Esophagus muscularis mucosa (tissue), 4 donors: Measurements from ENCODE around the gene PRKN.

ENCODE experiments used
- EP300 ChIP-seq: sonication (generic); formaldehyde crosslinking; IDR thresholded peaks from one replicate; pipeline ENCODE4 v1.6.1; 2017; ENCODE audit warnings: antibody characterized with exemption
- POLR2A ChIP-seq: fragments of 450-650 bp; IDR thresholded peaks from one replicate; pipeline ENCODE4 v1.6.1; 2017; ENCODE audit warnings: antibody characterized with exemption, moderate library complexity, mild to moderate bottlenecking, low read depth
- POLR2AphosphoS5 ChIP-seq, 2 donors: sonication (generic); formaldehyde crosslinking; IDR thresholded peaks; one replicate each; pipeline ENCODE4 v1.6.1; 2017; ENCODE audit warnings: antibody characterized with exemption in 2 of 2
- TF ChIP-seq, protein P1 (sequence below), 3 experiments: fragments of 200-600 bp in 2 of 3; fragments of 450-650 bp in 1 of 3; sonication (generic) in 2 of 3; IDR thresholded peaks; one replicate each; pipeline ENCODE4 v1.5.1; 2017 to 2019; ENCODE audit warnings: antibody characterized with exemption in 3 of 3, mild to moderate bottlenecking in 2 of 3, moderate library complexity in 1 of 3

DNA sequence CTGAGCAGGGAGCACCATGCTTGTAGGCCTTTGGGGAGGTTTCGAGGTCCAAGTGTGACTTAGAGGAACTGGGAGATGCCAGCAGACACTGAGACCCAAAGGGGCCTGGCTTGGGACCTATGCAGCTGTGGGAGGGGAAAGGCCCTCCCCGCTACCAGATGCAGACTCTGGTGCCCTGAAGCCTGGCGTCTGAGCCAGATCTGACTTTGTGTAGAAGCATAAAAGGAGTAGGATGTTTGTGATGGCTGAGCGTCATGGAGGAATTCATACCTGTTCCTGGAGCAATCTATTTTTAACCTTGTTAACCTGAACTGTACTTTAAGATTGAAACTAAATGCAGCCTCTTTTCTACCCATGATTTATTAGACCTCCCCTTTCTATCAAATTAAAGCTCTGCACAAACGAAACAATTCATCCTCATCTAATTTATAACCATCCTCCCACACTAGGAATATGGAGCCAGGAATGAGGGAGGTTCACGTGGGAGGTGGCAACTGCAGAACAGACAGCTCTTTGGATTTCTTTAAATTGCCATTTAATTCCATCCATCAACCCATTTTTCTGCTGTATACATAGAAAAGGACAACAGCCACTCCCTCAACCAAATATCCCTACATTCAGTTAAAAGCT is 1281.2 kb downstream of the PRKN start:
- TF ChIP-seq POLR2A (no peak), POLR2AphosphoS5 (IDR thresholded peaks at IDR 0.05) (no peak), EP300 (no peak)
- TF ChIP-seq, protein P1, sequence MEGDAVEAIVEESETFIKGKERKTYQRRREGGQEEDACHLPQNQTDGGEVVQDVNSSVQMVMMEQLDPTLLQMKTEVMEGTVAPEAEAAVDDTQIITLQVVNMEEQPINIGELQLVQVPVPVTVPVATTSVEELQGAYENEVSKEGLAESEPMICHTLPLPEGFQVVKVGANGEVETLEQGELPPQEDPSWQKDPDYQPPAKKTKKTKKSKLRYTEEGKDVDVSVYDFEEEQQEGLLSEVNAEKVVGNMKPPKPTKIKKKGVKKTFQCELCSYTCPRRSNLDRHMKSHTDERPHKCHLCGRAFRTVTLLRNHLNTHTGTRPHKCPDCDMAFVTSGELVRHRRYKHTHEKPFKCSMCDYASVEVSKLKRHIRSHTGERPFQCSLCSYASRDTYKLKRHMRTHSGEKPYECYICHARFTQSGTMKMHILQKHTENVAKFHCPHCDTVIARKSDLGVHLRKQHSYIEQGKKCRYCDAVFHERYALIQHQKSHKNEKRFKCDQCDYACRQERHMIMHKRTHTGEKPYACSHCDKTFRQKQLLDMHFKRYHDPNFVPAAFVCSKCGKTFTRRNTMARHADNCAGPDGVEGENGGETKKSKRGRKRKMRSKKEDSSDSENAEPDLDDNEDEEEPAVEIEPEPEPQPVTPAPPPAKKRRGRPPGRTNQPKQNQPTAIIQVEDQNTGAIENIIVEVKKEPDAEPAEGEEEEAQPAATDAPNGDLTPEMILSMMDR (IDR thresholded peaks at IDR 0.05), result no peak
